H1 (cell line): ENCODE results near the gene MAPKAPK2. TPM values are rescaled to one million over a fixed set of nuclear protein-coding genes. Genes with fewer than 3 reads are reported as not detected.

ENCODE experiments used
- CTCF ChIA-PET: fragments of 300-600 bp; sonication (Branson Sonifier 250); formaldehyde crosslinking; loops from one replicate; lab custom pipeline; 2021; ENCODE audit not compliant: partially characterized antibody; lab: Charles Lee
- POLR2A ChIA-PET: fragments of 300-600 bp; sonication (Branson Sonifier 250); formaldehyde crosslinking; loops from one replicate; lab custom pipeline; 2021; ENCODE audit warnings: inconsistent platforms; ENCODE audit not compliant: partially characterized antibody; lab: Charles Lee
- DNase-seq, 2 experiments: peaks; one replicate each; pipeline versions ENCODE4 v3.0.0 to v3.0.0-alpha.2; 2010 to 2022; ENCODE audit warnings: low spot score in 2 of 2, low read depth in 1 of 2, mixed read lengths in 1 of 2
- FAIRE-seq: peaks from 2 replicates; lab custom pipeline; 2011; peaks lifted over from hg19 to GRCh38; lab: Jason Lieb, UNC
- H2AFZ ChIP-seq: 2 replicates; pipeline ENCODE4 v1.8.1; 2012; ENCODE audit warnings: low read length, inconsistent platforms
- H2AK5ac ChIP-seq: 2 replicates; pipeline ENCODE4 v1.6.1; 2013; ENCODE audit warnings: low read depth, low read length
- H2BK120ac ChIP-seq: replicated peaks from 2 replicates; pipeline ENCODE3; 2013; ENCODE audit warnings: low read depth, low read length, inconsistent platforms
- H2BK12ac ChIP-seq: 2 replicates; pipeline ENCODE4 v1.6.1; 2013; ENCODE audit warnings: low read depth, low read length
- H2BK15ac ChIP-seq: 2 replicates; pipeline ENCODE4 v1.6.1; 2013; ENCODE audit warnings: low read length
- H2BK20ac ChIP-seq: 2 replicates; pipeline ENCODE4 v1.6.1; 2013; ENCODE audit warnings: low read length
- H2BK5ac ChIP-seq: 2 replicates; pipeline ENCODE4 v1.6.1; 2013; ENCODE audit warnings: low read depth, low read length
- H3K14ac ChIP-seq: 2 replicates; pipeline ENCODE4 v1.6.1; 2013; ENCODE audit warnings: inconsistent platforms; ENCODE audit not compliant: insufficient read length
- H3K18ac ChIP-seq: 2 replicates; pipeline ENCODE4 v1.6.1; 2013; ENCODE audit warnings: low read length; ENCODE audit errors: extremely low read depth
- H3K23ac ChIP-seq: 2 replicates; pipeline ENCODE4 v1.6.1; 2013; ENCODE audit warnings: inconsistent platforms; ENCODE audit not compliant: insufficient read length
- H3K23me2 ChIP-seq: 2 replicates; pipeline ENCODE4 v1.6.1; 2013; ENCODE audit warnings: low read depth, low read length
- H3K27ac ChIP-seq: 2 replicates; pipeline ENCODE4 v1.6.1; 2011; ENCODE audit warnings: low read depth, low read length, inconsistent platforms
- H3K27me3 ChIP-seq, 4 experiments: replicated peaks in 1 of 4; 1 replicate in 1 of 4; 2 replicates in 3 of 4; pipeline versions ENCODE4 v1.6.1 to v1.8.1; 2011 to 2013; ENCODE audit warnings: low read length in 3 of 4, mild to moderate bottlenecking in 3 of 4, inconsistent platforms in 2 of 4, mixed read lengths in 2 of 4, moderate library complexity in 1 of 4; ENCODE audit not compliant: control insufficient read depth in 3 of 4, insufficient read depth in 3 of 4; ENCODE audit errors: extremely low read depth in 1 of 4
- H3K36me3 ChIP-seq, 4 experiments: 2 replicates each; pipeline versions ENCODE4 v1.6.1 to v1.8.1; 2011 to 2013; ENCODE audit warnings: mild to moderate bottlenecking in 4 of 4, low read length in 3 of 4, moderate library complexity in 2 of 4, control low read depth in 1 of 4, inconsistent platforms in 1 of 4; ENCODE audit not compliant: insufficient read depth in 4 of 4, control insufficient read depth in 2 of 4
- H3K4ac ChIP-seq: replicated peaks from 2 replicates; pipeline ENCODE3; 2013; ENCODE audit warnings: low read length, low read depth, mixed read lengths, inconsistent platforms; ENCODE audit not compliant: insufficient read length
- H3K4me1 ChIP-seq, 4 experiments: replicated peaks in 1 of 4; 1 replicate in 1 of 4; 2 replicates in 3 of 4; pipeline versions ENCODE4 v1.6.1 to v1.8.1; 2011 to 2013; ENCODE audit warnings: low read length in 3 of 4, inconsistent platforms in 2 of 4, mixed read lengths in 1 of 4; ENCODE audit not compliant: insufficient read depth in 4 of 4, control insufficient read depth in 3 of 4
- H3K4me2 ChIP-seq, 2 experiments: 2 replicates each; pipeline versions ENCODE4 v1.6.1 to v1.8.1; 2011 to 2013; ENCODE audit warnings: low read depth in 2 of 2, low read length in 2 of 2, control low read depth in 1 of 2, inconsistent platforms in 1 of 2, mild to moderate bottlenecking in 1 of 2; ENCODE audit not compliant: insufficient read depth in 1 of 2
- H3K4me3 ChIP-seq, 4 experiments: fragments of 200-600, 300-600 bp in 1 of 4; sonication (generic), shearing (Covaris generic), sonication (Bioruptor Twin) in 1 of 4; 2 replicates each; pipeline versions ENCODE4 v1.5.1 to v1.8.1; 2011 to 2016; ENCODE audit warnings: low read length in 4 of 4, low read depth in 3 of 4, control low read depth in 2 of 4, inconsistent platforms in 2 of 4, mild to moderate bottlenecking in 2 of 4, mixed read lengths in 1 of 4, moderate library complexity in 1 of 4; ENCODE audit not compliant: insufficient read depth in 2 of 4; ENCODE audit errors: extremely low read depth in 1 of 4
- H3K56ac ChIP-seq: replicated peaks from 2 replicates; pipeline ENCODE3; 2013; ENCODE audit warnings: low read depth, mild to moderate bottlenecking, mixed read lengths, low read length, inconsistent platforms; ENCODE audit not compliant: insufficient read length
- H3K79me1 ChIP-seq: 2 replicates; pipeline ENCODE4 v1.6.1; 2013; ENCODE audit warnings: low read depth, low read length, control low read depth
- H3K79me2 ChIP-seq, 2 experiments: 2 replicates each; pipeline versions ENCODE4 v1.6.1 to v1.8.1; 2012 to 2013; ENCODE audit warnings: low read length in 2 of 2, mild to moderate bottlenecking in 2 of 2, inconsistent platforms in 1 of 2; ENCODE audit not compliant: insufficient read depth in 2 of 2, control insufficient read depth in 1 of 2
- H3K9ac ChIP-seq, 4 experiments: replicated peaks in 1 of 4; 1 replicate in 1 of 4; 2 replicates in 3 of 4; pipeline versions ENCODE4 v1.6.1 to v1.8.1; 2011 to 2013; ENCODE audit warnings: low read depth in 3 of 4, low read length in 3 of 4, control low read depth in 2 of 4, mild to moderate bottlenecking in 2 of 4, moderate library complexity in 2 of 4, inconsistent platforms in 1 of 4; ENCODE audit errors: extremely low read depth in 1 of 4
- H3K9me3 ChIP-seq, 2 experiments: 2 replicates each; pipeline versions ENCODE4 v1.6.1 to v1.8.1; 2012 to 2013; ENCODE audit warnings: mild to moderate bottlenecking in 2 of 2, moderate library complexity in 2 of 2, control low read depth in 1 of 2, inconsistent platforms in 1 of 2, low read depth in 1 of 2, low read length in 1 of 2, mixed read lengths in 1 of 2; ENCODE audit not compliant: insufficient read depth in 2 of 2
- H4K20me1 ChIP-seq, 2 experiments: replicated peaks in 1 of 2; 2 replicates each; pipeline versions ENCODE3 to v1.8.1; 2011 to 2013; ENCODE audit warnings: inconsistent platforms in 2 of 2, low read length in 2 of 2, mild to moderate bottlenecking in 1 of 2; ENCODE audit not compliant: insufficient read depth in 2 of 2, control insufficient read depth in 1 of 2
- H4K5ac ChIP-seq: 2 replicates; pipeline ENCODE4 v1.6.1; 2013; ENCODE audit warnings: low read length, low read depth, mixed read lengths, inconsistent platforms; ENCODE audit not compliant: insufficient read length
- H4K8ac ChIP-seq: 2 replicates; pipeline ENCODE4 v1.8.0; 2013; ENCODE audit warnings: mild to moderate bottlenecking, moderate library complexity, low read length, inconsistent platforms; ENCODE audit not compliant: insufficient read depth; ENCODE audit errors: extremely low read depth
- H4K91ac ChIP-seq: replicated peaks from 2 replicates; pipeline ENCODE3; 2013; ENCODE audit warnings: low read length, mixed read lengths, inconsistent platforms; ENCODE audit not compliant: insufficient read length
- BCL11A ChIP-seq, 2 experiments: IDR thresholded peaks; one replicate each; pipeline ENCODE4 v1.6.1; 2011; ENCODE audit warnings: low read depth in 2 of 2, low read length in 2 of 2, mild to moderate bottlenecking in 2 of 2
- CBX8 ChIP-seq: fragments of 300-800, 300-1000 bp; sonication (generic); IDR thresholded peaks from 2 replicates; pipeline ENCODE4 v1.7.1; 2016; ENCODE audit warnings: low read depth, low read length, borderline replicate concordance
- CHD1 ChIP-seq: IDR thresholded peaks from 2 replicates; pipeline ENCODE4 v1.6.1; 2012; ENCODE audit warnings: low read depth, low read length, improper control_type of control experiment
- CHD2 ChIP-seq: IDR thresholded peaks from 2 replicates; pipeline ENCODE4 v1.6.1; 2012; ENCODE audit warnings: low read length, improper control_type of control experiment
- GTF2F1 ChIP-seq: IDR thresholded peaks from 2 replicates; pipeline ENCODE4 v1.6.1; 2012; ENCODE audit warnings: low read depth, low read length, improper control_type of control experiment, borderline replicate concordance
- HDAC2 ChIP-seq, 2 experiments: fragments of 300-600 bp in 1 of 2; sonication (generic) in 1 of 2; IDR thresholded peaks; 2 replicates each; pipeline ENCODE4 v1.6.1; 2011 to 2012; ENCODE audit warnings: low read depth in 2 of 2, low read length in 2 of 2, mild to moderate bottlenecking in 2 of 2, moderate library complexity in 2 of 2, borderline replicate concordance in 1 of 2, inconsistent platforms in 1 of 2
- HDAC6 ChIP-seq: IDR thresholded peaks from one replicate; pipeline ENCODE4 v1.7.1; 2012; ENCODE audit warnings: low read depth, mild to moderate bottlenecking, inconsistent platforms, low read length, moderate library complexity
- RFX5 ChIP-seq: IDR thresholded peaks from 2 replicates; pipeline ENCODE4 v1.6.1; 2011; ENCODE audit warnings: low read depth, low read length, improper control_type of control experiment, borderline replicate concordance
- SIN3A ChIP-seq, 2 experiments: IDR thresholded peaks in 1 of 2; conservative IDR thresholded peaks in 1 of 2; 2 replicates each; pipeline ENCODE4 v1.6.1; 2011 to 2012; ENCODE audit warnings: low read length in 2 of 2, improper control_type of control experiment in 1 of 2, low read depth in 1 of 2, mild to moderate bottlenecking in 1 of 2
- SIX5 ChIP-seq: IDR thresholded peaks from 2 replicates; pipeline ENCODE4 v1.6.1; 2011; ENCODE audit warnings: mild to moderate bottlenecking, low read depth, low read length
- TBP ChIP-seq: IDR thresholded peaks from 2 replicates; pipeline ENCODE4 v1.6.1; 2011; ENCODE audit warnings: low read depth, low read length, improper control_type of control experiment
- WGBS, 2 experiments: shearing (Covaris generic) in 1 of 2; methylation state at CpG; one replicate each; pipeline versions ENCODE4 v1.1.6 to v1.1.7; 2013 to 2015; ENCODE audit warnings: low lambda C conversion rate in 2 of 2, mixed read lengths in 2 of 2, inconsistent platforms in 1 of 2, low coverage in 1 of 2, missing lambda C conversion rate in 1 of 2; ENCODE audit not compliant: insufficient replicate concordance in 2 of 2, insufficient coverage in 1 of 2, insufficient read length in 1 of 2; ENCODE audit errors: extremely low coverage in 1 of 2, missing lambda C conversion rate in 1 of 2; 5-methylcytosine and 5-hydroxymethylcytosine counted together
- polyA plus RNA-seq, 7 experiments: library from polyadenylated mRNA; depleted of rRNA in 3 of 7; stranded (reverse) in 5 of 7; unstranded in 2 of 7; fragments of >200 nt in 5 of 7; fragments of 200-250 nt in 2 of 7; gene quantifications; 1 replicate in 5 of 7; 2 replicates in 1 of 7; 4 replicates in 1 of 7; pipeline versions ENCODE4 v1.2.1 to v1.2.3, GENCODE V29; 2011 to 2013; ENCODE audit warnings: missing spikeins in 2 of 7, mixed read lengths in 2 of 7
- total RNA-seq: library from RNA; stranded (reverse); fragmentation: NEBNext Ultra II Directional; extraction: Animal tissue kit (Norgen Biotek cat#: 25700); gene quantifications from 2 replicates; pipeline ENCODE4 v1.2.1, GENCODE V29; 2021
- TF ChIP-seq, protein P1 (sequence below): IDR thresholded peaks from 2 replicates; pipeline ENCODE4 v1.6.1; 2012; ENCODE audit warnings: inconsistent platforms

The MAPKAPK2 gene
- total and polyA plus RNA-seq, 2 of the 8 experiments (the other 6 are each of a cell fraction or from before 2014, with no cell fraction given): 27.5 to 44.9 TPM

DNA sequence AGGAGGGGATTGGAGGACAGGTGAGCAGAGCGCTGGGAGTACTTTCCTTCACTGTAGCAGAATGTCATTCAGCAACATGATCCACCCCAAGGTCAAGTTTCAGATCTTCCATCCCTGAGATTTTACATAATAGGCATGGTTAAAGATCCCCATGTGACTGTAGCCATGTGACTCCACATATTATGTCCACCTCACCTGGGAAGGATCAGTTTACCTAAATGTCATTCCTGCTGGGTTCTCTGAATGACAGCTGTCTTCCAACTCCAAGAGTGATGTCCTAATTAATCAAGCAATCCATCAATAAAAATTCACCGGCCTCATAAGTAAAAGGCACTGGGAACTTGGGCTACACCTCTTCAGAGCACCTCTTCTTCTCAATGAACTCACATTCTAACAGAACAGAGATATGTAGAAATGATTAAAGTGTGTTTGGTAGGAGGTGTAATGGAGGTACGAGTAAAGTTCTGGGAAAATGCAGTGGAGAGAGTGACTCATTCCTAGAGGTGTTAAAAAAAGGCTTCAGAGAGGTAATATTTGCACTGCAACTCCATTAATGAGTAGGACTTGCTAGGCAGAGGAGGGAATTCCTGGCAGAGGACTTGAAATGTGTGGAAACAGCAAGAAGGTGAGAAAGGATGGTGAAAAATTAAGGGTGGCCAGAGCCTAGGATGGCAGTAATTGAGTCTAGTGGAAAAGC, 22.2 kb upstream of the MAPKAPK2 start:
- H3K23ac ChIP-seq: no peak overlapping the region
- FAIRE-seq (no peak), DNase-seq (no peak)
- H2BK20ac ChIP-seq: no peak overlapping the region
- H2BK12ac ChIP-seq: no peak overlapping the region
- no peak overlapping the region for H3K18ac ChIP-seq
- H2AFZ ChIP-seq: no peak overlapping the region
- no peak overlapping the region for H2BK15ac ChIP-seq
- H3K4me1 ChIP-seq: peaks cover 0 to 12% (median 5%) of the 10 kb centered on the region in 4 experiments; a peak in 6 of 7 replicates
- no peaks in the 10 kb centered on the region for H3K36me3 ChIP-seq
- 87 to 100% methylated on average over 1 to 3 of the region's 3 CpGs for WGBS, 2 experiments
- POLR2A ChIA-PET: interaction anchor here (0.7 to 2.0 kb wide), 4 partner anchors 9 to 43 kb away, joined by 3 to 5 read pairs (median 4); no protein-coding TSS in a partner anchor
- peaks cover 5% of the 10 kb centered on the region; the same call in 1 of the 2 replicates for H3K23me2 ChIP-seq
- CTCF ChIA-PET: interaction anchor here (0.5 to 23.8 kb wide), 29 partner anchors 6 to 1771 kb away, joined by 3 to 666 read pairs (median 6); partner anchors contain the start of genes DYRK3 and EIF2D
- no peak overlapping the region for H3K4ac ChIP-seq
- no peak overlapping the region for H3K27ac ChIP-seq
- no peak overlapping the region for H3K4me2 ChIP-seq
- no peak overlapping the region for H3K4me3 ChIP-seq
- H4K5ac ChIP-seq: no peak overlapping the region
- no peak overlapping the region for H3K14ac ChIP-seq
- no peaks in the 10 kb centered on the region for H3K9me3 ChIP-seq
- H2AK5ac ChIP-seq: no peak overlapping the region
- no peak overlapping the region for H2BK5ac ChIP-seq
- no peak overlapping the region for H2BK120ac ChIP-seq
- H3K9ac ChIP-seq: no peak overlapping the region
- H3K79me1 ChIP-seq: no peaks in the 10 kb centered on the region
- H3K79me2 ChIP-seq: no peaks in the 10 kb centered on the region
- no peak overlapping the region for H4K8ac ChIP-seq
- no peak overlapping the region for H4K91ac ChIP-seq
- peaks cover 0 to 15% (median 5%) of the 10 kb centered on the region in 4 experiments; a peak in 5 of 7 replicates for H3K27me3 ChIP-seq
- no peak overlapping the region for H3K56ac ChIP-seq
- no peaks in the 10 kb centered on the region for H4K20me1 ChIP-seq
- TF ChIP-seq RFX5 (no peak), SIN3A (conservative IDR thresholded peaks at IDR 0.05 in 1 of 2, IDR thresholded peaks at IDR 0.05 in 1 of 2; ENCODE audit: low read depth in 1 of 2, low read length in 2 of 2) (no peak), CBX8 (no peak), GTF2F1 (no peak), TBP (no peak), CHD2 (no peak), CHD1 (no peak), HDAC6 (no peak), HDAC2 (IDR thresholded peaks at IDR 0.05; ENCODE audit: borderline replicate concordance in 1 of 2, low read depth in 2 of 2, low read length in 2 of 2) (no peak), BCL11A (IDR thresholded peaks at IDR 0.05; ENCODE audit: low read depth in 2 of 2, low read length in 2 of 2) (no peak), SIX5 (no peak)
- TF ChIP-seq, protein P1, sequence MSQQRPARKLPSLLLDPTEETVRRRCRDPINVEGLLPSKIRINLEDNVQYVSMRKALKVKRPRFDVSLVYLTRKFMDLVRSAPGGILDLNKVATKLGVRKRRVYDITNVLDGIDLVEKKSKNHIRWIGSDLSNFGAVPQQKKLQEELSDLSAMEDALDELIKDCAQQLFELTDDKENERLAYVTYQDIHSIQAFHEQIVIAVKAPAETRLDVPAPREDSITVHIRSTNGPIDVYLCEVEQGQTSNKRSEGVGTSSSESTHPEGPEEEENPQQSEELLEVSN: no peak
